Measurements from ENCODE around the gene CIDEB. TPM values are rescaled to one million over a fixed set of nuclear protein-coding genes. Genes with fewer than 3 reads are reported as not detected.

The CIDEB gene
- total RNA-seq, 1 experiment from 2014 or later = not detected

DNA sequence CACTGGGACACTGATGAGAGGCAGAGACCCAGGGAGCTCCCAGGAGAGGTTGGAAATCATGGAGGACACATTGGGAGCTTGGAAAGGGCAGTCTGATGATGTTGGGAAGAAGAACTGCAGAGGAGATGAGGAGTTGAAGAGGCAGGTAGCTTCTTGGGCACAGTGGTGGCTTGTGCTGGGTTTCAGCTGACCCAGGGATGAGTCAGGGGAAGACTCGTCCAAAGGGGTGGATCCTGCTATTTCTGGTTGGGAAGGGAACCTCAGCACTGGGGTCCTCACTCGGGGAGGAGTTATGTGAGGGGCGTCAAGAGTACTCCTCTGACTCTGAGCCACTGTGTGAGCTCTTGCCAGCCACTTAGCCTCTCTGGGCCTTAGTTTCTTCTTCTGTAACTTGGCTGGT, 15.6 kb upstream of the CIDEB start:
- no peaks in the 10 kb centered on the region for H3K9me3 ChIP-seq (ENCODE audit: control insufficient read depth, low read depth, low read length)
- H3K23me2 ChIP-seq (ENCODE audit: insufficient read length, low read depth, low read length, poor library complexity, severe bottlenecking) = no peaks in the 10 kb centered on the region
- H3K14ac ChIP-seq (ENCODE audit: insufficient read depth, low read length) = no peak overlapping the region
- H3K27me3 ChIP-seq (ENCODE audit: insufficient read depth, low read length) = peaks cover 2% of the 10 kb centered on the region; the same call in 1 of the 2 replicates
- Mint-ChIP-seq H3K4me1 (no peaks in the 10 kb centered on the region), H3K27ac (no peak overlapping the region), H3K4me3 (no peak overlapping the region), H3K9me3 (no peaks in the 10 kb centered on the region; a peak in 2 of 5 replicates), H3K27me3 (ENCODE audit: low read depth) (peaks cover 61% of the 10 kb centered on the region), H3K36me3 (ENCODE audit: insufficient read depth in 1 of 3, low read depth in 3 of 3) (no peaks in the 10 kb centered on the region)
- H4K8ac ChIP-seq (replicated peaks; ENCODE audit: insufficient read length, low read depth, low read length) = no peak overlapping the region
- H3K79me2 ChIP-seq (ENCODE audit: insufficient read depth, low read length) = no peaks in the 10 kb centered on the region
- no CpG with 5 or more reads among the region's 3 CpGs for WGBS (ENCODE audit: extremely low coverage, insufficient read length, low lambda C conversion rate)
- no peak overlapping the region for H2BK20ac ChIP-seq (ENCODE audit: low read depth, low read length, poor library complexity, severe bottlenecking)
- H3K27ac ChIP-seq (ENCODE audit: insufficient read length, low read depth, low read length) = no peak overlapping the region
- H2BK12ac ChIP-seq (ENCODE audit: insufficient read length, low read depth, low read length) = no peak overlapping the region
- no peak for DNase-seq
- H3K9ac ChIP-seq (ENCODE audit: extremely low read depth, insufficient read length, low read length) = no peak overlapping the region
- H3T11ph ChIP-seq (ENCODE audit: low read length) = no peak overlapping the region
- H2AK5ac ChIP-seq (ENCODE audit: insufficient read length, low read length) = no peak overlapping the region
- no peak overlapping the region for H2AFZ ChIP-seq (ENCODE audit: low read length)
- H3K79me1 ChIP-seq (ENCODE audit: insufficient read depth, low read depth, low read length, poor library complexity, severe bottlenecking) = no peaks in the 10 kb centered on the region
- H4K5ac ChIP-seq (ENCODE audit: insufficient read length, low read depth, low read length) = no peak overlapping the region
- no peaks in the 10 kb centered on the region for H4K20me1 ChIP-seq (ENCODE audit: control insufficient read depth, insufficient read depth, insufficient read length)
- H2BK5ac ChIP-seq (ENCODE audit: insufficient read length, low read length) = no peak overlapping the region
- H2BK15ac ChIP-seq (ENCODE audit: low read depth, low read length) = no peak overlapping the region
- no peak overlapping the region for H3K56ac ChIP-seq (ENCODE audit: insufficient read length, low read depth, low read length)
- H3K23ac ChIP-seq (ENCODE audit: insufficient read length, low read depth, low read length) = no peak overlapping the region
- H3K4me2 ChIP-seq (ENCODE audit: insufficient read depth, insufficient read length, low read length) = no peak overlapping the region
- no peak overlapping the region for H2BK120ac ChIP-seq (ENCODE audit: low read depth, low read length, poor library complexity, severe bottlenecking)
- no peak overlapping the region for H4K91ac ChIP-seq (ENCODE audit: insufficient read length, low read depth, low read length)
- no peak overlapping the region for H3K18ac ChIP-seq (ENCODE audit: insufficient read length, low read depth, low read length)
- H3K4me1 ChIP-seq (ENCODE audit: insufficient read depth, low read length) = no peaks in the 10 kb centered on the region
- H3K4ac ChIP-seq (ENCODE audit: low read depth, low read length) = no peak overlapping the region
- no peak for TF ChIP-seq CTCF (conservative IDR thresholded peaks at IDR 0.05)
